Endothelial cell (in vitro differentiated cells): ENCODE data around the gene TGFBR3. TPM values are rescaled to one million over a fixed set of nuclear protein-coding genes. Genes with fewer than 3 reads are reported as not detected.

Source experiments
- DNase-seq: peaks from one replicate; pipeline ENCODE4 v3.0.0; 2021; ENCODE audit warnings: low spot score
- H3K27ac Mint-ChIP-seq: one replicate; pipeline ENCODE4 v1.8.0; 2021; ENCODE audit warnings: mixed read lengths, inconsistent platforms; ENCODE audit not compliant: unreplicated experiment
- H3K27me3 Mint-ChIP-seq: one replicate; pipeline ENCODE4 v1.8.0; 2021; ENCODE audit warnings: mild to moderate bottlenecking, moderate library complexity, mixed read lengths, inconsistent platforms; ENCODE audit not compliant: unreplicated experiment
- H3K36me3 Mint-ChIP-seq: one replicate; pipeline ENCODE4 v1.8.0; 2021; ENCODE audit warnings: mild to moderate bottlenecking, low read depth, mixed read lengths, inconsistent platforms; ENCODE audit not compliant: unreplicated experiment
- H3K4me1 Mint-ChIP-seq: one replicate; pipeline ENCODE4 v1.8.0; 2021; ENCODE audit warnings: mild to moderate bottlenecking, mixed read lengths, inconsistent platforms; ENCODE audit not compliant: unreplicated experiment
- H3K4me3 Mint-ChIP-seq: one replicate; pipeline ENCODE4 v1.8.0; 2021; ENCODE audit warnings: mild to moderate bottlenecking, mixed read lengths, inconsistent platforms; ENCODE audit not compliant: unreplicated experiment
- H3K9me3 Mint-ChIP-seq: one replicate; pipeline ENCODE4 v1.8.0; 2021; ENCODE audit warnings: mixed read lengths, inconsistent platforms; ENCODE audit not compliant: unreplicated experiment
- CTCF ChIP-seq: fragments of 200-600 bp; sonication (generic); IDR thresholded peaks from one replicate; pipeline ENCODE4 v1.5.0; 2021; ENCODE audit warnings: antibody characterized with exemption; ENCODE audit not compliant: unreplicated experiment
- total RNA-seq: library from RNA; stranded (reverse); fragmentation: NEBNext Ultra II Directional; extraction: Animal tissue kit (Norgen Biotek cat#: 25700); gene quantifications from one replicate; pipeline ENCODE4 v1.2.1, GENCODE V29; 2021; ENCODE audit not compliant: unreplicated experiment

TGFBR3 gene
- total RNA-seq, 1 donor from 2014 or later: 39.2 TPM

- Mint-ChIP-seq H3K9me3 (no peaks in the 10 kb centered on the region), H3K27ac (no peak overlapping the region), H3K36me3 (peaks cover 33% of the 10 kb centered on the region), H3K27me3 (no peaks in the 10 kb centered on the region), H3K4me1 (peaks cover 10% of the 10 kb centered on the region), H3K4me3 (no peak overlapping the region)
- no peak for TF ChIP-seq CTCF
- DNase-seq: no peak
Measured at GRCh38 chr1:91708691-91709090, 177.3 kb downstream of the TGFBR3 start.

- no peaks in the 10 kb centered on the region for H3K9me3 Mint-ChIP-seq
Measured at GRCh38 chr1:91707890-91708218, 178.1 kb downstream of the TGFBR3 start.

GRCh38 chr1:91707114-91707889, 178.6 kb downstream of the TGFBR3 start:
- Mint-ChIP-seq H3K27ac (no peak overlapping the region), H3K9me3 (no peaks in the 10 kb centered on the region), H3K27me3 (no peaks in the 10 kb centered on the region), H3K4me1 (peaks cover 6% of the 10 kb centered on the region), H3K36me3 (peaks cover 36% of the 10 kb centered on the region), H3K4me3 (peak overlapping the region; percentile 33)
- no peak for TF ChIP-seq CTCF
- DNase-seq: no peak

More at GRCh38 chr1:91707890-91708218, 178.1 kb downstream of the TGFBR3 start:
- no peak for TF ChIP-seq CTCF
- peaks cover 36% of the 10 kb centered on the region for H3K36me3 Mint-ChIP-seq
- peak overlapping the region; percentile 33 for H3K4me3 Mint-ChIP-seq
- peaks cover 6% of the 10 kb centered on the region for H3K4me1 Mint-ChIP-seq
- DNase-seq: no peak
- H3K27me3 Mint-ChIP-seq: no peaks in the 10 kb centered on the region
- no peak overlapping the region for H3K27ac Mint-ChIP-seq

DNA sequence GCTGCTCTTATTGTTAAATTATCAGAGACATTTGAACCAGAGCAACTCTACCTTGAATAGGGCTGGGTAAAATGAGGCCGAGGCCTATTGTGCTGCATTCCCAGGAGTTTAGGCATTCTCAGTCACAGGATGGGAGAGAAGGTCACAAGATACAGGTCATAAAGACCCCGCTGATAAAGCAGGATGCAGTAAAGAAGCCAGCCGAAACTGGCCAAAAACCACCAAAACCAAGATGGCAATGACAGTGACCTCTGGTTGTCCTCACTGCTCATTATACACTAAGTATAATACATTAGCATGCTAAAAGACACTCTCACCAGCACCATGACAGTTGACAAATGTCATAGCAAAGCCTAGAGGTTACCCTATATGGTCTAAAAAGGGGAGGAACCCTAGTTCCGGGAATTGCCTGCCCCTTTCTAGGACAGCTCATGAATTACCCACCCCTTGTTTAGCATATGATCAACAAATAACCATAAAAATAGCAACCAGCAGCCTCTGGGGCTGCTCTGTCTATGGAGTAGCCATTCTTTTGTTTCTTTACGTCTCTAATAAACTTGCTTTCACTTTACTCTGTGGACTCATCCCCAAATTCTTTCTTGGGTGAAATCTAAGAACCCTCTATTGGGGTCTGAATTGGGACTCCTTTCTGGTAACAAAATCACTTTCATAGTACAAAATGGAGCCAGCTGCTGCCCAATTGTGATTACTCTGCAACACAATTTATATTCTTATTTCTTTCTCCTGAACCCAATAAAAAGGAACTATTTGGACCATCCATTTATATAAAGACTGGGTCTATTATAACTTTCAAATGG, 179.6 kb downstream of the TGFBR3 start:
- H3K4me1 Mint-ChIP-seq: peaks cover 6% of the 10 kb centered on the region
- H3K27ac Mint-ChIP-seq: no peak overlapping the region

More for the DNA sequence above, 179.6 kb downstream of the TGFBR3 start:
- Mint-ChIP-seq H3K36me3 (peaks cover 36% of the 10 kb centered on the region), H3K9me3 (no peaks in the 10 kb centered on the region), H3K27me3 (no peaks in the 10 kb centered on the region), H3K4me3 (peak overlapping the region; percentile 14)
- no peak for TF ChIP-seq CTCF
- DNase-seq: no peak
